ENCODE data around the gene DOC2B. TPM values are rescaled to one million over a fixed set of nuclear protein-coding genes. Genes with fewer than 3 reads are reported as not detected.

The DOC2B gene
- polyA plus RNA-seq, 1 of the 3 experiments (the other 2 are of a cell fraction) = 0.16 TPM

GRCh38 chr17:142876-143784 lies 38.3 kb downstream of the DOC2B start:
- DNase-seq = no peak
- H3F3A ChIP-seq (replicated peaks; ENCODE audit: insufficient read depth) = no peaks in the 10 kb centered on the region
- H3K9ac ChIP-seq = no peak overlapping the region
- no peaks in the 10 kb centered on the region for H3K9me3 ChIP-seq
- H3K27ac ChIP-seq (ENCODE audit: low read depth in 2 of 2, low read length in 1 of 2) = no peak overlapping the region
- H3K4me2 ChIP-seq = 0 out of 2 replicates have a peak overlapping the region, but pooled peaks have one; percentile 29
- H3K27me3 ChIP-seq (ENCODE audit: insufficient read depth) = no peaks in the 10 kb centered on the region
- no peaks in the 10 kb centered on the region for H4K20me1 ChIP-seq (ENCODE audit: insufficient read depth)
- peaks cover 0 to 2% of the 10 kb centered on the region in 2 experiments; a peak in 1 of 4 replicates for H3K4me1 ChIP-seq (ENCODE audit: control insufficient read depth in 1 of 2, insufficient read depth in 2 of 2, low read depth in 1 of 2, low read length in 1 of 2)
- TF ChIP-seq ZBTB33 (IDR thresholded peaks at IDR 0.05; ENCODE audit: borderline replicate concordance, low read depth) (no peak), MEF2A (IDR thresholded peaks at IDR 0.05; ENCODE audit: borderline replicate concordance, low read depth) (no peak), EP300 (IDR thresholded peaks at IDR 0.05; ENCODE audit: borderline replicate concordance in 1 of 2, low read depth in 1 of 2, low read length in 1 of 2) (no peak), RAD21 (IDR thresholded peaks at IDR 0.05; ENCODE audit: low read length) (no peak), NFIC (IDR thresholded peaks at IDR 0.05; ENCODE audit: borderline replicate concordance) (no peak), SIN3A (IDR thresholded peaks at IDR 0.05; ENCODE audit: borderline replicate concordance, low read depth, low read length) (no peak), TCF12 (IDR thresholded peaks at IDR 0.05) (no peak), POLR2AphosphoS5 (IDR thresholded peaks at IDR 0.05; ENCODE audit: low read depth, low read length) (no peak)
- WGBS (ENCODE audit: low lambda C conversion rate) = 46% methylated on average over 23 of the region's 23 CpGs
- peak overlapping the region in 1 of 2 experiments; percentile 52; a peak in 1 of 4 replicates for H3K4me3 ChIP-seq (ENCODE audit: low read depth in 2 of 2, low read length in 1 of 2)
- no peaks in the 10 kb centered on the region for H3K36me3 ChIP-seq (replicated peaks in 1 of 2; ENCODE audit: control insufficient read depth in 1 of 2, insufficient read depth in 2 of 2, low read length in 1 of 2)
- H2AFZ ChIP-seq (ENCODE audit: low read depth) = no peak overlapping the region
- CTCF ChIA-PET = interaction anchor here (1.1 to 2.2 kb wide), 4 partner anchors 156 to 557 kb away, joined by 5 to 12 read pairs (median 6); no protein-coding TSS in a partner anchor
- no peaks in the 10 kb centered on the region for H3K79me2 ChIP-seq (ENCODE audit: insufficient read depth)
- no peaks in the 10 kb centered on the region for H3K9me2 ChIP-seq
- POLR2A ChIA-PET = no interaction called here

GRCh38 chr17:142102-142661 lies 39.3 kb downstream of the DOC2B start:
- DNase-seq = peak; percentile 84
- H3K36me3 ChIP-seq (replicated peaks in 1 of 2; ENCODE audit: control insufficient read depth in 1 of 2, insufficient read depth in 2 of 2, low read length in 1 of 2) = no peaks in the 10 kb centered on the region
- no peaks in the 10 kb centered on the region for H4K20me1 ChIP-seq (ENCODE audit: insufficient read depth)
- no peaks in the 10 kb centered on the region for H3K9me2 ChIP-seq
- H3K27me3 ChIP-seq (ENCODE audit: insufficient read depth) = no peaks in the 10 kb centered on the region
- WGBS (ENCODE audit: low lambda C conversion rate) = 66% methylated on average over 23 of the region's 23 CpGs
- H3K4me2 ChIP-seq = no peak overlapping the region
- no peak overlapping the region for H3K27ac ChIP-seq (ENCODE audit: low read depth in 2 of 2, low read length in 1 of 2)
- H3K9me3 ChIP-seq = no peaks in the 10 kb centered on the region
- no peaks in the 10 kb centered on the region for H3K79me2 ChIP-seq (ENCODE audit: insufficient read depth)
- H2AFZ ChIP-seq (ENCODE audit: low read depth) = no peak overlapping the region
- H3K4me3 ChIP-seq (ENCODE audit: low read depth in 2 of 2, low read length in 1 of 2) = peak overlapping the region in 1 of 2 experiments; percentile 39; a peak in 3 of 4 replicates
- CTCF ChIA-PET = no interaction called here
- POLR2A ChIA-PET = no interaction called here
- no peak overlapping the region for H3K9ac ChIP-seq
- H3K4me1 ChIP-seq (ENCODE audit: control insufficient read depth in 1 of 2, insufficient read depth in 2 of 2, low read depth in 1 of 2, low read length in 1 of 2) = peaks cover 0 to 2% of the 10 kb centered on the region in 2 experiments; a peak in 1 of 4 replicates
- no peaks in the 10 kb centered on the region for H3F3A ChIP-seq (replicated peaks; ENCODE audit: insufficient read depth)
- no peak for TF ChIP-seq MXI1 (IDR thresholded peaks at IDR 0.05; ENCODE audit: low read depth, low read length)
- TF ChIP-seq IRF3 (IDR thresholded peaks at IDR 0.05; ENCODE audit: low read depth, low read length) = peak; percentile 34; the same call in 1 of the 2 replicates
- TF ChIP-seq EP300 (IDR thresholded peaks at IDR 0.05; ENCODE audit: borderline replicate concordance in 1 of 2, low read depth in 1 of 2, low read length in 1 of 2) = no peak
- TF ChIP-seq ZBTB33 (IDR thresholded peaks at IDR 0.05; ENCODE audit: borderline replicate concordance, low read depth) = no peak
- TF ChIP-seq ELF1 (IDR thresholded peaks at IDR 0.05) = no peak
- TF ChIP-seq REST (IDR thresholded peaks at IDR 0.05; ENCODE audit: low read depth, low read length) = no peak
- TF ChIP-seq FOSL2 (IDR thresholded peaks at IDR 0.05; ENCODE audit: borderline replicate concordance, low read depth) = no peak
- TF ChIP-seq MAX (IDR thresholded peaks at IDR 0.05; ENCODE audit: low read depth) = no peak
- no peak for TF ChIP-seq NFIC (IDR thresholded peaks at IDR 0.05; ENCODE audit: borderline replicate concordance)
- TF ChIP-seq MEF2A (IDR thresholded peaks at IDR 0.05; ENCODE audit: borderline replicate concordance, low read depth) = no peak
